ENCODE results near the gene XPO1. TPM values are rescaled to one million over a fixed set of nuclear protein-coding genes. Genes with fewer than 3 reads are reported as not detected.

Gene XPO1
- total and polyA plus RNA-seq, 8 donors: 22.7 to 71.3 (median 39.0) TPM

DNA sequence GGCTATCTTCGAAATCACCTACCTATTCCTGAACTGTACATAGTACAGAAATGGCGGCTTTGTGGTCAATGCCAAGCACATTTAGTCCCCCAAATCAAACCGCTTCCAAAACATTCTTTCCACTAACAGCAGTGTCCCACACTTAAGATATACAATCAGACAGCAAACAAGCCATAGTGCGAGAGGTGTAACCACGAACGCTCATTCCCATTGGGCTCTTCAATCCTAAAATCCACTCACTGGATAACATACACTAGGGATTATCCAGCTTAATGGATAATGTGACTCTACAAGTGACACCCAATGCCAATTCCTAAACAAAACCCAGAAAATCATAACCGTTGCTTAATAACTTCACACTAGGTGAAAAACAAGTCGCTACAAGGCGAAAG lies 2.0 kb downstream of the XPO1 start:
- peak overlapping the region in 3 of 4 donors; percentile 74 to 97 (median 96) for H3K27ac ChIP-seq
- WGBS, 2 donors: 0 to 1% methylated on average over 9 of the region's 9 CpGs
- no peak for FAIRE-seq

DNA sequence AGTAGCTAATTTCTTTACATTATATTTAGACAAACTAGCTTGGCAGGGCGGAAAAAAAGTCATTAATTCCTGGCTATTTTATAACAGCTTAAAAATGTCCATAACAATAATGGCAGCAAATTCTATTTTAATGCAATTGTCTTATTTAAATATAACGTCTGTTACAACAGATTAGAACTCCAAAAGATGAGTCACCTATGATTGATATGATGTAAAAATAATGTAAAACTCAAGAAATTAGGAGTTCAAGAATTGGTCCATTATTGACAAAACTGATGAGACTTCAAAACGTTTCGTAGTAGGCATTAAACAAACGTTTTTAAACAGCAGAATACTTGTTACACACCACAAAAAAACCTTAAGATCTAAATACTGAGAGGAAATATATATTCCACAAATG lies 2.7 kb downstream of the XPO1 start:
- TF ChIP-seq, protein P1, sequence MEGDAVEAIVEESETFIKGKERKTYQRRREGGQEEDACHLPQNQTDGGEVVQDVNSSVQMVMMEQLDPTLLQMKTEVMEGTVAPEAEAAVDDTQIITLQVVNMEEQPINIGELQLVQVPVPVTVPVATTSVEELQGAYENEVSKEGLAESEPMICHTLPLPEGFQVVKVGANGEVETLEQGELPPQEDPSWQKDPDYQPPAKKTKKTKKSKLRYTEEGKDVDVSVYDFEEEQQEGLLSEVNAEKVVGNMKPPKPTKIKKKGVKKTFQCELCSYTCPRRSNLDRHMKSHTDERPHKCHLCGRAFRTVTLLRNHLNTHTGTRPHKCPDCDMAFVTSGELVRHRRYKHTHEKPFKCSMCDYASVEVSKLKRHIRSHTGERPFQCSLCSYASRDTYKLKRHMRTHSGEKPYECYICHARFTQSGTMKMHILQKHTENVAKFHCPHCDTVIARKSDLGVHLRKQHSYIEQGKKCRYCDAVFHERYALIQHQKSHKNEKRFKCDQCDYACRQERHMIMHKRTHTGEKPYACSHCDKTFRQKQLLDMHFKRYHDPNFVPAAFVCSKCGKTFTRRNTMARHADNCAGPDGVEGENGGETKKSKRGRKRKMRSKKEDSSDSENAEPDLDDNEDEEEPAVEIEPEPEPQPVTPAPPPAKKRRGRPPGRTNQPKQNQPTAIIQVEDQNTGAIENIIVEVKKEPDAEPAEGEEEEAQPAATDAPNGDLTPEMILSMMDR (IDR thresholded peaks at IDR 0.05): no peak
- WGBS, 2 donors: 12 to 17% methylated on average over 5 of the region's 5 CpGs
- FAIRE-seq: no peak
- DNase-seq: no peak
- peaks cover 12 to 39% (median 25%) of the 10 kb centered on the region in 3 donors for H3K4me1 ChIP-seq
- H3K27me3 ChIP-seq: no peaks in the 10 kb centered on the region
- H3K9me3 ChIP-seq: no peaks in the 10 kb centered on the region
- intact Hi-C loops (cut with DNase I): loop anchor here in 1 of 3 donors (10.0 kb wide), 1 partner anchor 61 kb away; the partner anchor contains the start of gene USP34
- H3K4me3 ChIP-seq: peak overlapping the region in 3 of 4 donors; percentile 41 to 65 (median 57)
- H3K27ac ChIP-seq: peak overlapping the region in 2 of 4 donors; percentile 96 to 97
- ATAC-seq: no peak
- no peaks in the 10 kb centered on the region for H3K36me3 ChIP-seq

More for the DNA sequence above, 2.0 kb downstream of the XPO1 start:
- intact Hi-C loops (cut with DNase I): loop anchor here in 1 of 3 donors (10.0 kb wide), 1 partner anchor 61 kb away; the partner anchor contains the start of gene USP34
- TF ChIP-seq, protein P1 (IDR thresholded peaks at IDR 0.05): no peak
- Histone ChIP-seq H3K4me1 (peaks cover 10 to 32% (median 18%) of the 10 kb centered on the region in 3 donors), H3K27me3 (no peaks in the 10 kb centered on the region), H3K4me3 (peak overlapping the region; percentile 29 to 65 (median 49)), H3K9me3 (no peaks in the 10 kb centered on the region), H3K36me3 (no peaks in the 10 kb centered on the region)
- peak in 1 of 4 donors; percentile 0 for ATAC-seq
- DNase-seq: no peak

DNA sequence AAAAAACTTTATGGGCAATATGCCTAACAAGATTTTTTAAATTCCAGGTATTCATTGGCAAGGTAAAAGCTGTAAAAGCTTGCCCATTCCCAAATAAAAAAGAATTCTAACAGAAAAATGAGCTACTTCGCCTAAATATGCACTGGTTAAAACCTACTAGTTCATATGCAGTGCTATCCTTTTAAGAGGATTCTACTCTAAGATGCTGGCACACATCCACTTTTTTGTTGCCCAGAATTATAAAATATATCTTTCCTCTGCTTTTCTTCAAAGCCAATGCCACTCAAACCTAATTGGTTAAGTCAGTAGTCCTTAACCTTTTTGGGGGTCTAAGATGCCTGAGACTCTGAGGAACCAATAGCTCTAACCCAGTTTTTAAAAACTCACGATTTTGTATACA lies 3.2 kb downstream of the XPO1 start:
- ATAC-seq (no peak), FAIRE-seq (no peak), DNase-seq (no peak)
- Histone ChIP-seq H3K36me3 (no peaks in the 10 kb centered on the region), H3K4me3 (peak overlapping the region in 1 of 4 donors; percentile 65), H3K4me1 (peaks cover 17 to 43% (median 30%) of the 10 kb centered on the region in 3 donors), H3K9me3 (no peaks in the 10 kb centered on the region), H3K27me3 (no peaks in the 10 kb centered on the region), H3K27ac (no peak overlapping the region)
- intact Hi-C loops (cut with DNase I): loop anchor here in 1 of 3 donors (10.0 kb wide), 1 partner anchor 60 kb away; the partner anchor contains the start of gene USP34
- 37 to 38% methylated on average over 2 of the region's 2 CpGs for WGBS, 2 donors
- TF ChIP-seq, protein P1 (IDR thresholded peaks at IDR 0.05): no peak

DNA sequence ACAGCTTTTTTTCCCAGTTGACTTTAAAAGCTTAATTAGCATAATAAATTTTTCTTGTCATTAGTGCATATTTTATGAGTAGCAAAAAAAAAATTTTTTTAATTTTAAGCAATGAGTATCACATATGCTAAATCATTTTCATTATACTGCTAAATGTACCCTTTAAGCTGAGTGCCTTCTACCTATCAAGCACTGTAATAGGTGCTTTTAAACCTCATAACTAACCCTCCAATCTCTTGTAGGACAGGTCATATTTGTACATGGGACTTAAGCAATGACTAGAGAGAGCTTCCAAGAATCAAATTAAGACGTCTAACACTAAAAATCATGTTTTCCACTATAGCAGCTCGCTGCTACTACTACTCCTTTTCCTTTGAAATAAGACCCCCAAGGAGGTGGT lies 7.4 kb downstream of the XPO1 start:
- Histone ChIP-seq H3K4me1 (peaks cover 15 to 36% (median 24%) of the 10 kb centered on the region in 3 donors), H3K27me3 (no peaks in the 10 kb centered on the region), H3K27ac (no peak overlapping the region), H3K9me3 (no peaks in the 10 kb centered on the region), H3K36me3 (peaks cover 0 to 2% (median 0%) of the 10 kb centered on the region in 3 donors), H3K4me3 (no peak overlapping the region)
- TF ChIP-seq, protein P1 (IDR thresholded peaks at IDR 0.05): no peak
- intact Hi-C loops (cut with DNase I): loop anchor here in 1 of 3 donors (10.0 kb wide), 1 partner anchor 56 kb away; the partner anchor contains the start of gene USP34
- WGBS, 2 donors: 56% methylated on average over 2 of the region's 2 CpGs
- ATAC-seq (peak in 2 of 4 donors; percentile 18 to 39), DNase-seq (no peak), FAIRE-seq (no peak)
